GM19043 (cell line): ENCODE results near the gene SLC7A8.
A peak's percentile ranks its signal among the peaks of the same experiment; 100 is the strongest.

Source experiments
- ATAC-seq: cut with Tn5 transposase; IDR thresholded peaks from one replicate; pipeline ENCODE4 v1.9.1; 2021; ENCODE audit warnings: low read depth; ENCODE audit not compliant: unreplicated experiment

The SLC7A8 gene

GRCh38 chr14:23101213-23101970 lies 82.1 kb downstream of the SLC7A8 start:
- ATAC-seq: no peak

DNA sequence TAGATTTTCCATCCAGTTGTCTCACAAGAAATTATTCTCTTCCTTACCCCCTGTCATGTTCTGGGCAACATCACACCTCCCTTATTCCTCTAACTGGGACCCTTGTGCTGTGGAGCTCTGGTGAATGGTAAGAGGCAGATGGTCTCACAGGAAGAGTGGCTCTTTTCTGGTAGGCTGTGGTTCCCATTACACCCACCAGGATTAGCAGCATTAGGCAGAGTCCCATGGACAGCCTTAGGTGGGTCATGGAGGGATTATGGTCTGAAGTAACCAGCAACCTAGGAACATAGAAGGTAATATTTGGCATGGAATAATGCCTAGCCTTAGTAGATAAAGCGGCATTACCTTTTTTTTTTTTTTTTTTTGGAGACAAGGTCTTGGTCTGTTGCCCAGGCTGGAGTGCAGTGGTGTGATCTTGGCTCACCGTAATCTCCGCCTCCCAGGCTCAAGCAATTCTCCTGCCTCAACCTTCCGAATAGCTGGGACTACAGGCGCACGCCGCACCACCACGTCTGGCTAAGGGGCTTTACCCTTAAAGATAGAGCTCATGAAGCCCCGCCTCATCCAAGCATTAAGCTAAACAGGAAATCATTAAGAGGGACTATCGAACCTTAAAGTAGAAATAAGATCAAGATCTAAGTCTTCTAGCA lies 84.1 kb downstream of the SLC7A8 start:
- ATAC-seq: no peak

- ATAC-seq: no peak
These were observed 85.7 kb downstream of the SLC7A8 start for GRCh38 chr14:23097786-23098185.

DNA sequence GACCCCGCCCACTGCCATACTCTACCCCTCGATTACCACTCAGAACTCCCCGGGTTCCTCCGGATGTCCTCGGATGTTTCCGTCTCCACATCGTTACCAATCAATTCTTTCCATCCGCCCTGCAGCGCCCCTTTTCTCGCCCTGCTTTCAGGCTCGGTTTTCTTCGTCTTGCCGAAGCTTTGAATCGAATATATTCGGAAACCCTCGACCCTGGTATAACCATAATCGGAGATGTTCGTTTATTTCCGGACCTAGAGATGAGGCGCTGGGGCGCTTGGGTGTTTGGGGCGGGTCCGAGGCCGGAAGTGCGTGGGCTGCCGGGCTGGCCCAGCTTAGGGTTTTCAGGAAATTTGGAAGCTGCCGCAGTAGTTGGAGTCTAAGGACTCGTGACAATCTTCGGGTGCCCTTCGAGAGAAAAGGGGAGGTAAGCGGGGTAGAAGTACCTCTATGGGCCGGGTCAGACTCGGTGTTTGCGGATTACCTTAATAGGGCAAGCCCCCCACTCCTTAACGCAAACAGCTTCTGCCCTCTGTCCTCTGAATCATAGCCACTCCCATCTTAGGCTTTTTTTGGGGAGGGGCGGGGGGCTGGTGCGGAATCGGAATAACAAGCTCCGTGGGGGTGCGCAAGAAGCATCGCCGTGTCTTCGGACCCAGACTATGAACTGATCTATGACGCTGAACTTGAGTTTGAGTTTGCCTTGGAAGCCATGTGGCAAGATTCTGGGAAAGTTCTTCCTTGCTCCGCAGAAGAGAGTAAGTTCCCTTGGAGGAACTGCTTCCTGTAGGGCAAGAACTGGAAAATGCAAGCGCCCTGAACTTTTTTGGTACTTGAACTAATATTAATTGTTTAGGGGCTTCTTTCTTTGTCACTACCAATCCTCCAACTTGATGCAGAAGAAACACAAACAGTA lies 88.0 kb downstream of the SLC7A8 start, which contains the start of gene C14orf119:
TSS of gene C14orf119 (plus strand) at position 310 of the 913 bp plus-strand sequence. CDS start 2,154 bp downstream, outside the sequence.
- ATAC-seq: peak; percentile 87

DNA sequence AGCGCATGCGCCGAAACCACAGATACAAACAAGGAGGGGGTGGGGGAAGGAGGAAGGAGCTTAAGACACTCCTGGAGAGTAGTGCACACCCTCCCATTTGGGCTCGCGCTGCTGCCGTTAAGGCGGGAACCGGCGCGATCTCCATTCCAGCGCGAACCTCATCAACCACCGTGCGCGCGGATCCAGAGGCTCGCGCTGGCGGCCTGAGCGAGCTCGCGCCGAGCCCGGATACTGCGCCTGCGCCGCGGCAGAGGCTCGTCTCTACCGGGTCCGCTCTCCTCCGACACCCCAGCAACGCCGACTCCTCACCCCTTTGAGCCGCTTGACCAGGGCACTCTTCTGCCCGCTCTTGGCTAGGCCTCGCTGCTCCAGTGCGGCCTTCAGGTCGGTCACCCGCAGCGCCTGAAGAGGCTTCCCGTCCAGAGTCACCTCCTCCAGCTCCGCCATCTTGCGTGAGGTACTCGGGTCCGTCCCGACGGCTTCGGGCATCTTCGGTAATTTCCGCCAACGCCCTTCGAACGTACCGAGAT lies 88.7 kb downstream of the SLC7A8 start, which contains the start of gene ACIN1:
TSS of gene ACIN1 (minus strand) at position 471 of the 530 bp plus-strand sequence. CDS start at position 447, 24 bp downstream.
- ATAC-seq: peak; percentile 16

DNA sequence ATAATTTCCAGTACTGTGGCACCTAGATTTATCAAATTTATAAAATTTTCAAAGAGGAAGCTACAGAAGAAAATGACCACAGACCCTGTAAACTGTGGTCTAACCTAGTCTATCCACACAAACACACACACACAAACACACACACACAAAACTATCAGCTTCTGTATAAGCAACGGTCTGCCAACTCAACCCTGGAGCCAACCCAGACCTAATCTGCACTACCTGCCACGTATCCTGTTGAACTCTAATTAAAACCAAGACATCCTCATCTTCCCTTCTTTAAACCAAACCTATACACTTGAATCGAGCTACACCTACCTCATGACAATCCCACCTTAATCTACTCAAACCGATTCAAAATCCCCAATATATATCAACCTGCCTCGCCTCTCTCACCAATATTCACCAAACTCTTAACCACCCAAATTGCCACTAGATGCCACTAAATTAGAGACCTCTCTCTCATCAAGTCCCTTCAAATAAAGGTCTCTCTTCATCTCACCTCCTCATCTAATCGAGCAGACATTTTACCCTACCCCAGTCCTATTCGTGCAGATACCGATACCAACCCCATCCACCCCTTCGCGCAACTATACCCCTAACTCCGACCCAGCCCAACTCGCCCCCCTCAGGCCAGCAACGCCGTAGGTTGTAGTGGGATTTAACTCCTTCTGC lies 89.3 kb downstream of the SLC7A8 start:
- peak; percentile 27 for ATAC-seq

DNA sequence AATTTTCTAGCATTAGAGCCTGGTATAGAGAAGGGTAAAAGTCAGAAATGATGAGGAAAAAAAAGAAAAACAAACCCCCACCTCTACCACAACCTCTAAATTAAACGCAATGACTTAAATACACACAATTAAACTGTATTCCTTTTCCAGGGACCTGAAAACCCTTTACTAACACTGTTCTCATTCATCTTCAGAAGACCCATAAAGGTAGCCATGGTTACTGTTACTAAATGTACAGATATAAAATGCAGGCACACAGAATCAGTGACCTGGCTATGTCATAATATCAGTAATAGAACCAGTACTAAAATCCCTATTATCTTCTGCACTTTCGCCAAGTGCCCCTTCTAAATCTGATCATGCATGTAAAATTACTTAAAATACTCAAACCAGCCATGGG lies 89.9 kb downstream of the SLC7A8 start:
- ATAC-seq: no peak

GRCh38 chr14:23093104-23093503 lies 90.4 kb downstream of the SLC7A8 start:
- ATAC-seq: no peak

GRCh38 chr14:23091294-23092225 lies 91.9 kb downstream of the SLC7A8 start:
- no peak for ATAC-seq

- ATAC-seq: no peak
These were observed 93.2 kb downstream of the SLC7A8 start for GRCh38 chr14:23090254-23090636.

- ATAC-seq: no peak
These were observed 93.8 kb downstream of the SLC7A8 start for GRCh38 chr14:23089498-23090253.

- ATAC-seq: no peak
These were observed 96.9 kb downstream of the SLC7A8 start for GRCh38 chr14:23086565-23086964.

DNA sequence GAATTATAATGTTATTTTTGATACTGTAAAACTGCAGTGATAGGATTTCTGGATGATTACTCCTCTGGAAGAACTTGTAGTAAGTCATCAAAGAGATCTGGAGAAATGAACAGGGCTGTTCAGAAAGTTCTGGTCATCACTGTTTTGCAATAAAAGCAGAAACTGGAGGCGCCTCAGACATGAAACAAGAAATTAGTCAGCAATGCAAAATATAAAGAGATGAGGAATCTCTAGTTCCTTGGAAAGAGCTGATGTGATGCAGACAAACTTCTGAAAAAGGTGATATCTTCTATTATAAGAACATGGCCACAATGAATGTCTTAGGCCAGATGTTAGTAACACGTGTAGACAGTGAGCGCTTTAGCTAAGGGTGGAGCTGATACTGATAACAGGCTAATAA lies 98.0 kb downstream of the SLC7A8 start:
- no peak for ATAC-seq

DNA sequence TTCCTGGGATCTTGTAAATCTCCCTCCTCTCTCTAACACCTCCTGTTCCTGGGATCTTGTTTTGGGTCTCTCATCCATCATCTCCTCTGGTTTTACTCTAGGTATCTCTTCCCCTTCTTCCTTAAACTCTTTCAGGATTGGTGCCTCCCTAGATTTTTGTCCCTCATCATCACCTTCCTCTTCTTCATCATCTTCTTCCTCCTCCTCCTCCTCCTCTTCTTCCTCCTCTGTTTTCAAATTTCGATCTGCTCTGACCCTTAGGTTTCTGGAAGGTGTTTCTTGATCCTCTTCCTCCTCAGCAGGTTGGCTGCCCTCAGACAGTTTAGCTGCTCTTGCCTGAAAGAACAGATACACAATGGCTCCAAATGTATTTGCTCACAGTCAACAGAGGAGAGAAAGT lies 103.0 kb downstream of the SLC7A8 start:
- no peak for ATAC-seq

DNA sequence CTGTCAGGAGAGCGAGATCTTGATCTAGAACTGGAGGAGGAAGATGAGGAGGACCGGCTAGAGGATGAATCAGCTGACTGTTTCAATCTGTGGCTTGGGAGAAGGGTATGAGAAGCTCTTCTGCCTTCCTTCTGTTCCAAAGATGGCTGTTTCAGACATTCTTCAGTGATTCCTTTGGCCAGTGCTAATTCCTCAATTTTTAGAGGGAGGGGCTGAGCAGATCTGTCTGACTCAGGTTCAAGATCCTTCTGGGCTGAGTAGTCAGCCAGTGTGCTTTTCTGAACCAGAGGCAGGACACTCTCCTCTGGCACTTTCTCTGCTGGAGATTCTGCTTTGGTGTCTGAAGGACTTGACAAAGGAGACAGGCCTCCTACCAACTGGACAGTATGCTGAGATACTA lies 103.7 kb downstream of the SLC7A8 start:
- ATAC-seq: no peak

- ATAC-seq: no peak
These were observed 104.8 kb downstream of the SLC7A8 start for GRCh38 chr14:23078692-23079116.

DNA sequence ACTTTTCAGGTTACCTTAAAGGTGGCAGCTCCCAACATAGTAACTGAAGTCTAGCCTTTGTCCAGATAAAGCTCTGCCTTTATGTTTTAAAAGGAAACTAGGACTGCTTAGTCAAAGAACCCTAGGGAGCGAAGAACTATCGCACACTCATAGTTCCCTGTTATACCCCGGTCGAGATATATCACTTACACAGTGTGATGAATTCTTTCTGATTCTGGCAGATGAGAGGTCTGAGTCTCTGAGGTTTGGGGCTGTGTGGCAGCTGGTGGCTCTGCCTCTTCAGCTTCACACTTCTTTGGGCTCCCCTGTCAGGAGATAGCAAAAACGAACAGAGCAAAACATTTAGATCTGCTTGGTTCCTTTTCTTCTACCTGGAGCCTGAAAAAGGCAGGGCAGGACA lies 105.5 kb downstream of the SLC7A8 start:
- no peak for ATAC-seq

GRCh38 chr14:23076785-23077408 lies 106.6 kb downstream of the SLC7A8 start:
- no peak for ATAC-seq
